H1 (cell line): ENCODE data around the gene NIPAL1.

ENCODE experiments used
- CHD1 ChIP-seq: IDR thresholded peaks from 2 replicates; pipeline ENCODE4 v1.6.1; 2012; ENCODE audit warnings: low read depth, low read length, improper control_type of control experiment
- CHD2 ChIP-seq: IDR thresholded peaks from 2 replicates; pipeline ENCODE4 v1.6.1; 2012; ENCODE audit warnings: low read length, improper control_type of control experiment
- CREB1 ChIP-seq: IDR thresholded peaks from 2 replicates; pipeline ENCODE4 v1.6.1; 2012; ENCODE audit warnings: inconsistent platforms
- EZH2 ChIP-seq: fragments of 200-600 bp; sonication (generic); IDR thresholded peaks from 2 replicates; pipeline ENCODE4 v1.7.1; 2012; ENCODE audit warnings: low read depth, mild to moderate bottlenecking, moderate library complexity, low read length, inconsistent platforms; ENCODE audit not compliant: severe bottlenecking
- GABPA ChIP-seq: IDR thresholded peaks from 2 replicates; pipeline ENCODE4 v1.6.1; 2011; ENCODE audit warnings: mild to moderate bottlenecking, low read length, moderate library complexity, borderline replicate concordance; ENCODE audit not compliant: insufficient read depth
- HDAC2 ChIP-seq, 2 experiments: fragments of 300-600 bp in 1 of 2; sonication (generic) in 1 of 2; IDR thresholded peaks; 2 replicates each; pipeline ENCODE4 v1.6.1; 2011 to 2012; ENCODE audit warnings: low read depth in 2 of 2, low read length in 2 of 2, mild to moderate bottlenecking in 2 of 2, moderate library complexity in 2 of 2, borderline replicate concordance in 1 of 2, inconsistent platforms in 1 of 2
- HDAC6 ChIP-seq: IDR thresholded peaks from one replicate; pipeline ENCODE4 v1.7.1; 2012; ENCODE audit warnings: low read depth, mild to moderate bottlenecking, inconsistent platforms, low read length, moderate library complexity
- POLR2A ChIP-seq, 2 experiments: IDR thresholded peaks; 1 replicate in 1 of 2; 2 replicates in 1 of 2; pipeline ENCODE4 v1.6.1; 2011; ENCODE audit warnings: low read depth in 2 of 2, low read length in 2 of 2, mild to moderate bottlenecking in 2 of 2; ENCODE audit errors: control extremely low read depth in 1 of 2
- POLR2AphosphoS5 ChIP-seq: IDR thresholded peaks from 2 replicates; pipeline ENCODE4 v1.6.1; 2011; ENCODE audit warnings: low read depth, low read length
- RAD21 ChIP-seq, 2 experiments: IDR thresholded peaks in 1 of 2; conservative IDR thresholded peaks in 1 of 2; 2 replicates each; pipeline ENCODE4 v1.6.1; 2011; ENCODE audit warnings: low read depth in 2 of 2, low read length in 2 of 2, improper control_type of control experiment in 1 of 2, inconsistent platforms in 1 of 2, mild to moderate bottlenecking in 1 of 2, moderate library complexity in 1 of 2
- TBP ChIP-seq: IDR thresholded peaks from 2 replicates; pipeline ENCODE4 v1.6.1; 2011; ENCODE audit warnings: low read depth, low read length, improper control_type of control experiment
- TF ChIP-seq, protein P1 (sequence below), 3 experiments: IDR thresholded peaks; 1 replicate in 2 of 3; 2 replicates in 1 of 3; pipeline versions ENCODE4 v1.5.1 to v1.6.1; 2011; ENCODE audit warnings: low read length in 3 of 3, mild to moderate bottlenecking in 3 of 3, inconsistent platforms in 2 of 3, low read depth in 1 of 3, moderate library complexity in 1 of 3; ENCODE audit not compliant: insufficient read depth in 1 of 3; ENCODE audit errors: control extremely low read depth in 1 of 3
- TF ChIP-seq, protein P2 (sequence below): IDR thresholded peaks from 2 replicates; pipeline ENCODE4 v1.6.1; 2011; ENCODE audit warnings: low read length, improper control_type of control experiment
- TF ChIP-seq, protein P3 (sequence below): IDR thresholded peaks from 2 replicates; pipeline ENCODE4 v1.6.1; 2012; ENCODE audit warnings: inconsistent platforms

DNA sequence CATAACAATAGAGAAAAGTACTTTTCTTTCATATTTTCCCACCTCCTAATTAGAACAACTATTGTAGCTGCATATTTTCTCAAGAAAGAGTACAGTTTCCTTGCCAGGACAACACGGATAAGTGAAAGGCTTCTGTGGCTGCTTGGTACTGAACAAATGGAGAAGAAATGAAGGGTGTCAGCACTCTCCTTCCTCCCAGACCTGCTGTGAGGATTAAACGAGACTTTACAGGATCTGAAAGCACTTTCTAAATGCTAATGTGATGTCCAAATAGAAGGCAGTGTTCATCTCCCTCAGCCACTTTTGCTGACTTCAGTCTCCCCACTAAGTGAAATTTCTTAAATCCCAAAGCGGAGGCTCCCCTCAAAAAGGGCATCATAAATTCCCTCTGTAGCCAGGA lies 13.9 kb downstream of the NIPAL1 start:
- no peak for TF ChIP-seq POLR2AphosphoS5
- no peak for TF ChIP-seq RAD21 (IDR thresholded peaks at IDR 0.05 in 1 of 2, conservative IDR thresholded peaks at IDR 0.05 in 1 of 2; ENCODE audit: low read depth in 2 of 2, low read length in 2 of 2)
- TF ChIP-seq, protein P1, sequence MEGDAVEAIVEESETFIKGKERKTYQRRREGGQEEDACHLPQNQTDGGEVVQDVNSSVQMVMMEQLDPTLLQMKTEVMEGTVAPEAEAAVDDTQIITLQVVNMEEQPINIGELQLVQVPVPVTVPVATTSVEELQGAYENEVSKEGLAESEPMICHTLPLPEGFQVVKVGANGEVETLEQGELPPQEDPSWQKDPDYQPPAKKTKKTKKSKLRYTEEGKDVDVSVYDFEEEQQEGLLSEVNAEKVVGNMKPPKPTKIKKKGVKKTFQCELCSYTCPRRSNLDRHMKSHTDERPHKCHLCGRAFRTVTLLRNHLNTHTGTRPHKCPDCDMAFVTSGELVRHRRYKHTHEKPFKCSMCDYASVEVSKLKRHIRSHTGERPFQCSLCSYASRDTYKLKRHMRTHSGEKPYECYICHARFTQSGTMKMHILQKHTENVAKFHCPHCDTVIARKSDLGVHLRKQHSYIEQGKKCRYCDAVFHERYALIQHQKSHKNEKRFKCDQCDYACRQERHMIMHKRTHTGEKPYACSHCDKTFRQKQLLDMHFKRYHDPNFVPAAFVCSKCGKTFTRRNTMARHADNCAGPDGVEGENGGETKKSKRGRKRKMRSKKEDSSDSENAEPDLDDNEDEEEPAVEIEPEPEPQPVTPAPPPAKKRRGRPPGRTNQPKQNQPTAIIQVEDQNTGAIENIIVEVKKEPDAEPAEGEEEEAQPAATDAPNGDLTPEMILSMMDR (IDR thresholded peaks at IDR 0.05; ENCODE audit: control extremely low read depth in 1 of 3, insufficient read depth in 1 of 3, low read depth in 1 of 3, low read length in 3 of 3), result no peak
- TF ChIP-seq EZH2, result no peak
- TF ChIP-seq, protein P2, sequence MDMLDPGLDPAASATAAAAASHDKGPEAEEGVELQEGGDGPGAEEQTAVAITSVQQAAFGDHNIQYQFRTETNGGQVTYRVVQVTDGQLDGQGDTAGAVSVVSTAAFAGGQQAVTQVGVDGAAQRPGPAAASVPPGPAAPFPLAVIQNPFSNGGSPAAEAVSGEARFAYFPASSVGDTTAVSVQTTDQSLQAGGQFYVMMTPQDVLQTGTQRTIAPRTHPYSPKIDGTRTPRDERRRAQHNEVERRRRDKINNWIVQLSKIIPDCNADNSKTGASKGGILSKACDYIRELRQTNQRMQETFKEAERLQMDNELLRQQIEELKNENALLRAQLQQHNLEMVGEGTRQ, result no peak
- TF ChIP-seq HDAC2 (IDR thresholded peaks at IDR 0.05; ENCODE audit: borderline replicate concordance in 1 of 2, low read depth in 2 of 2, low read length in 2 of 2), result no peak
- TF ChIP-seq, protein P3, sequence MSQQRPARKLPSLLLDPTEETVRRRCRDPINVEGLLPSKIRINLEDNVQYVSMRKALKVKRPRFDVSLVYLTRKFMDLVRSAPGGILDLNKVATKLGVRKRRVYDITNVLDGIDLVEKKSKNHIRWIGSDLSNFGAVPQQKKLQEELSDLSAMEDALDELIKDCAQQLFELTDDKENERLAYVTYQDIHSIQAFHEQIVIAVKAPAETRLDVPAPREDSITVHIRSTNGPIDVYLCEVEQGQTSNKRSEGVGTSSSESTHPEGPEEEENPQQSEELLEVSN, result no peak
- TF ChIP-seq CHD1, result no peak
- no peak for TF ChIP-seq POLR2A (IDR thresholded peaks at IDR 0.05; ENCODE audit: control extremely low read depth in 1 of 2, low read depth in 2 of 2, low read length in 2 of 2)
- TF ChIP-seq CREB1, result no peak
- no peak for TF ChIP-seq HDAC6
- TF ChIP-seq TBP, result no peak
- no peak for TF ChIP-seq CHD2
- TF ChIP-seq GABPA, result no peak
